Smooth muscle cell (in vitro differentiated cells): ENCODE results near the gene KCNQ1OT1. TPM values are rescaled to one million over a fixed set of nuclear protein-coding genes. Genes with fewer than 3 reads are reported as not detected.

ENCODE experiments used
- DNase-seq: peaks from one replicate; lab custom pipeline; 2025; ENCODE audit not compliant: unreplicated experiment; lab: John Stamatoyannopoulos, UW
- H2AFZ ChIP-seq: fragments of 200-600 bp; sonication (generic); 2 replicates; pipeline ENCODE4 v1.6.0; 2016; ENCODE audit warnings: antibody characterized with exemption, low read depth, mild to moderate bottlenecking
- H3F3A ChIP-seq: fragments of 200-600 bp; sonication (generic); 2 replicates; pipeline ENCODE4 v1.6.0; 2017; ENCODE audit warnings: antibody characterized with exemption, low read depth
- H3K27ac ChIP-seq: fragments of 200-600 bp; sonication (generic); 2 replicates; pipeline ENCODE4 v1.5.1; 2016; ENCODE audit warnings: low read depth, mild to moderate bottlenecking
- H3K27me3 ChIP-seq: fragments of 200-600 bp; sonication (generic); 2 replicates; pipeline ENCODE4 v1.6.1; 2016; ENCODE audit warnings: low read depth, mild to moderate bottlenecking
- H3K36me3 ChIP-seq: fragments of 200-600 bp; sonication (generic); 2 replicates; pipeline ENCODE4 v1.5.1; 2016; ENCODE audit warnings: low read depth
- H3K4me1 ChIP-seq: fragments of 200-600 bp; sonication (generic); 2 replicates; pipeline ENCODE4 v1.5.1; 2016; ENCODE audit warnings: low read depth
- H3K4me2 ChIP-seq: fragments of 200-600 bp; sonication (generic); 2 replicates; pipeline ENCODE4 v1.6.0; 2016; ENCODE audit warnings: mild to moderate bottlenecking
- H3K4me3 ChIP-seq: fragments of 200-600 bp; sonication (generic); 2 replicates; pipeline ENCODE4 v1.5.1; 2016; ENCODE audit warnings: mild to moderate bottlenecking
- H3K79me2 ChIP-seq: fragments of 200-600 bp; sonication (generic); 2 replicates; pipeline ENCODE4 v1.6.0; 2016; ENCODE audit warnings: low read depth, mild to moderate bottlenecking
- H3K9ac ChIP-seq: fragments of 200-600 bp; sonication (generic); 2 replicates; pipeline ENCODE4 v1.6.0; 2016; ENCODE audit warnings: low read depth
- H3K9me3 ChIP-seq: fragments of 200-600 bp; sonication (generic); replicated peaks from 2 replicates; pipeline ENCODE4 v1.5.1; 2016; ENCODE audit warnings: low read depth
- H4K20me1 ChIP-seq: fragments of 200-600 bp; sonication (generic); 2 replicates; pipeline ENCODE4 v1.6.0; 2016; ENCODE audit warnings: low read depth
- CTCF ChIP-seq: fragments of 200-600 bp; sonication (generic); IDR thresholded peaks from 2 replicates; pipeline ENCODE4 v1.5.1; 2017; ENCODE audit warnings: borderline replicate concordance, mild to moderate bottlenecking, antibody characterized with exemption; ENCODE audit not compliant: insufficient read depth, poor library complexity, severe bottlenecking
- WGBS: methylation state at CpG from one replicate; pipeline ENCODE4 v1.1.7; 2016; ENCODE audit warnings: low lambda C conversion rate; 5-methylcytosine and 5-hydroxymethylcytosine counted together
- polyA plus RNA-seq: library from polyadenylated mRNA; unstranded; fragments of >200 nt; fragmentation: Nextera tagmentation; extraction: Ambion mirVana; gene quantifications from 2 replicates; pipeline ENCODE4 v1.2.1, GENCODE V29; 2016
- total RNA-seq: library from RNA; depleted of rRNA; stranded (reverse); fragments of >200 nt; gene quantifications from 2 replicates; pipeline ENCODE4 v1.2.3, GENCODE V29; 2014

KCNQ1OT1 gene
- total and polyA plus RNA-seq, 2 experiments from 2014 or later = 1.6 to 9.8 TPM

- no peaks in the 10 kb centered on the region for H3K9me3 ChIP-seq
- DNase-seq = no peak
- H3K36me3 ChIP-seq = peaks cover 4% of the 10 kb centered on the region
- H3K9ac ChIP-seq = peak overlapping the region; percentile 44
- H3F3A ChIP-seq = no peaks in the 10 kb centered on the region
- no peaks in the 10 kb centered on the region for H3K4me1 ChIP-seq
- peaks cover 37% of the 10 kb centered on the region for H3K79me2 ChIP-seq
- no peak overlapping the region for H2AFZ ChIP-seq
- peak overlapping the region; percentile 33 for H3K4me2 ChIP-seq
- peak overlapping the region; percentile 86 for H3K27ac ChIP-seq
- H3K4me3 ChIP-seq = no peak overlapping the region
- no peaks in the 10 kb centered on the region for H3K27me3 ChIP-seq
- TF ChIP-seq CTCF = no peak
- peaks cover 78% of the 10 kb centered on the region for H4K20me1 ChIP-seq
- WGBS = 58% methylated on average over 15 of the region's 15 CpGs
These were observed 32.8 kb downstream of the KCNQ1OT1 start for GRCh38 chr11:2666828-2667570.

GRCh38 chr11:2666401-2666741 is 33.4 kb downstream of the KCNQ1OT1 start:
- peak overlapping the region; percentile 44 for H3K9ac ChIP-seq
- TF ChIP-seq CTCF = no peak
- H3K79me2 ChIP-seq = peaks cover 30% of the 10 kb centered on the region
- no peaks in the 10 kb centered on the region for H3K4me1 ChIP-seq
- H3K4me2 ChIP-seq = peak overlapping the region; percentile 33
- H4K20me1 ChIP-seq = peaks cover 72% of the 10 kb centered on the region
- H3F3A ChIP-seq = no peaks in the 10 kb centered on the region
- H3K4me3 ChIP-seq = no peak overlapping the region
- DNase-seq = no peak
- H2AFZ ChIP-seq = no peak overlapping the region
- H3K27ac ChIP-seq = peak overlapping the region; percentile 86
- H3K36me3 ChIP-seq = peaks cover 4% of the 10 kb centered on the region
- peaks cover under 1% of the 10 kb centered on the region for H3K9me3 ChIP-seq
- WGBS = 42% methylated on average over 6 of the region's 6 CpGs
- H3K27me3 ChIP-seq = no peaks in the 10 kb centered on the region

- no peak for DNase-seq
- no peaks in the 10 kb centered on the region for H3K27me3 ChIP-seq
- peaks cover 6% of the 10 kb centered on the region for H3K9me3 ChIP-seq
- WGBS = 85% methylated on average over 11 of the region's 11 CpGs
- H3K79me2 ChIP-seq = peaks cover 27% of the 10 kb centered on the region
- H3K9ac ChIP-seq = no peak overlapping the region
- no peak overlapping the region for H3K4me3 ChIP-seq
- H3K36me3 ChIP-seq = peaks cover 8% of the 10 kb centered on the region
- H4K20me1 ChIP-seq = peaks cover 66% of the 10 kb centered on the region
- no peak for TF ChIP-seq CTCF
- peak overlapping the region; percentile 33 for H3K4me2 ChIP-seq
- H3K4me1 ChIP-seq = no peaks in the 10 kb centered on the region
- no peak overlapping the region for H2AFZ ChIP-seq
- peak overlapping the region; percentile 86 for H3K27ac ChIP-seq
- H3F3A ChIP-seq = no peaks in the 10 kb centered on the region
These were observed 34.0 kb downstream of the KCNQ1OT1 start for GRCh38 chr11:2665526-2666400.
